ENCODE measurements around the gene PCMTD2.

GRCh38 chr20:64223526-64224067 is 32.0 kb upstream of the PCMTD2 start:
- no peak for TF ChIP-seq CTCF (IDR thresholded peaks at IDR 0.05)
- no peak for TF ChIP-seq POLR2A (IDR thresholded peaks at IDR 0.05; ENCODE audit: low read depth)
